NT2/D1 (cell line): ENCODE measurements around the gene SCAMP4.

Experiments
- YY1 ChIP-seq: IDR thresholded peaks from 2 replicates; pipeline ENCODE4 v1.6.1; 2011; ENCODE audit not compliant: insufficient read length, insufficient read depth
- ZNF274 ChIP-seq: IDR thresholded peaks from 2 replicates; pipeline ENCODE4 v1.6.1; 2011; ENCODE audit warnings: mild to moderate bottlenecking, low read depth, low read length

GRCh38 chr19:1859331-1859781 lies 45.8 kb upstream of the SCAMP4 start:
- no peak for TF ChIP-seq ZNF274
- no peak for TF ChIP-seq YY1
